Liver (tissue), 9 donors: ENCODE results near the gene ST6GALNAC4. TPM values are rescaled to one million over a fixed set of nuclear protein-coding genes. Genes with fewer than 3 reads are reported as not detected.
A peak's percentile ranks its signal among the peaks of the same experiment; 100 is the strongest.

ENCODE experiments used
- DNase-seq: peaks from one replicate; pipeline ENCODE4 v3.0.0-alpha.2; 2017; ENCODE audit warnings: low spot score
- H3K27ac ChIP-seq, 2 donors: one replicate each; pipeline ENCODE4 v1.7.0; 2013; ENCODE audit warnings: inconsistent platforms in 2 of 2, low read length in 2 of 2, control low read depth in 1 of 2, low read depth in 1 of 2, mild to moderate bottlenecking in 1 of 2
- H3K27me3 ChIP-seq, 4 donors: one replicate each; pipeline versions ENCODE4 v1.6.1 to v1.7.0; 2013; ENCODE audit warnings: low read length in 3 of 4, inconsistent platforms in 1 of 4, mild to moderate bottlenecking in 1 of 4, moderate library complexity in 1 of 4; ENCODE audit not compliant: control insufficient read depth in 4 of 4, insufficient read depth in 4 of 4
- H3K36me3 ChIP-seq, 4 donors: one replicate each; pipeline versions ENCODE4 v1.6.1 to v1.7.0; 2013; ENCODE audit warnings: low read length in 3 of 4, mild to moderate bottlenecking in 3 of 4, low read depth in 1 of 4, moderate library complexity in 1 of 4; ENCODE audit not compliant: control insufficient read depth in 4 of 4, insufficient read depth in 3 of 4
- H3K4me1 ChIP-seq, 4 donors: one replicate each; pipeline versions ENCODE4 v1.6.1 to v1.7.0; 2013; ENCODE audit warnings: low read length in 3 of 4, mild to moderate bottlenecking in 3 of 4, moderate library complexity in 1 of 4; ENCODE audit not compliant: control insufficient read depth in 4 of 4, insufficient read depth in 4 of 4
- H3K4me3 ChIP-seq, 3 donors: one replicate each; pipeline versions ENCODE4 v1.6.1 to v1.7.0; 2013; ENCODE audit warnings: low read length in 3 of 3, control low read depth in 1 of 3, low read depth in 1 of 3, mild to moderate bottlenecking in 1 of 3
- H3K9ac ChIP-seq, 2 donors: one replicate each; pipeline ENCODE4 v1.7.0; 2013; ENCODE audit warnings: low read length in 2 of 2, mild to moderate bottlenecking in 2 of 2, moderate library complexity in 2 of 2, control low read depth in 1 of 2, low read depth in 1 of 2
- H3K9me3 ChIP-seq, 4 donors: one replicate each; pipeline versions ENCODE4 v1.6.1 to v1.7.0; 2013; ENCODE audit warnings: low read length in 3 of 4; ENCODE audit not compliant: control insufficient read depth in 4 of 4
- EGR1 ChIP-seq, 2 donors: IDR thresholded peaks; 2 replicates each; pipeline ENCODE4 v1.6.1; 2016 to 2018; ENCODE audit warnings: antibody characterized with exemption in 2 of 2, low read depth in 2 of 2
- FOXA2 ChIP-seq: IDR thresholded peaks from 2 replicates; pipeline ENCODE4 v1.6.1; 2016; ENCODE audit warnings: antibody characterized with exemption
- GABPA ChIP-seq, 2 donors: IDR thresholded peaks in 1 of 2; conservative IDR thresholded peaks in 1 of 2; 2 replicates each; pipeline ENCODE4 v1.6.1; 2016; ENCODE audit warnings: antibody characterized with exemption in 2 of 2, mild to moderate bottlenecking in 1 of 2, moderate library complexity in 1 of 2
- HNF4A ChIP-seq, 2 donors: conservative IDR thresholded peaks; 2 replicates each; pipeline ENCODE4 v1.6.1; 2016; ENCODE audit warnings: antibody characterized with exemption in 2 of 2, mild to moderate bottlenecking in 2 of 2
- HNF4G ChIP-seq: IDR thresholded peaks from 2 replicates; pipeline ENCODE4 v1.6.1; 2016; ENCODE audit warnings: antibody characterized with exemption
- JUND ChIP-seq, 2 donors: IDR thresholded peaks; 2 replicates each; pipeline ENCODE4 v1.6.1; 2016; ENCODE audit warnings: antibody characterized with exemption in 2 of 2
- NR2F2 ChIP-seq: IDR thresholded peaks from 2 replicates; pipeline ENCODE4 v1.6.1; 2016; ENCODE audit warnings: antibody characterized with exemption
- RAD21 ChIP-seq, 2 donors: IDR thresholded peaks; 2 replicates each; pipeline ENCODE4 v1.6.1; 2016; ENCODE audit warnings: antibody characterized with exemption in 2 of 2, mild to moderate bottlenecking in 2 of 2
- REST ChIP-seq: IDR thresholded peaks from 2 replicates; pipeline ENCODE4 v1.6.1; 2016; ENCODE audit warnings: antibody characterized with exemption, mild to moderate bottlenecking
- RXRA ChIP-seq, 2 donors: IDR thresholded peaks; 2 replicates each; pipeline ENCODE4 v1.6.1; 2017 to 2018; ENCODE audit warnings: antibody characterized with exemption in 2 of 2, mild to moderate bottlenecking in 1 of 2
- SP1 ChIP-seq: IDR thresholded peaks from 2 replicates; pipeline ENCODE4 v1.6.1; 2018; ENCODE audit warnings: antibody characterized with exemption, mild to moderate bottlenecking
- TAF1 ChIP-seq: conservative IDR thresholded peaks from 2 replicates; pipeline ENCODE4 v1.6.1; 2016; ENCODE audit warnings: antibody characterized with exemption, mild to moderate bottlenecking
- WGBS: extraction: QIAGEN DNeasy Blood & Tissue Kit; methylation state at CpG from one replicate; pipeline ENCODE4 v1.1.7; 2013; 5-methylcytosine and 5-hydroxymethylcytosine counted together
- polyA plus RNA-seq, 2 donors: library from polyadenylated mRNA; stranded (reverse) in 1 of 2; unstranded in 1 of 2; fragments of 200-250 nt in 1 of 2; fragments of >200 nt in 1 of 2; fragmentation: Nextera tagmentation in 1 of 2; extraction: Ambion mirVana in 1 of 2; gene quantifications; one replicate each; pipeline versions ENCODE4 v1.2.1 to v1.2.3, GENCODE V29; 2013 to 2015
- total RNA-seq, 2 donors: library from RNA; depleted of rRNA; stranded (reverse); fragments of >200 nt; gene quantifications; one replicate each; pipeline ENCODE4 v1.2.3, GENCODE V29; 2014
- TF ChIP-seq, protein P1 (sequence below): fragments of 150-350 bp; IDR thresholded peaks from 2 replicates; pipeline ENCODE4 v1.5.1; 2017; ENCODE audit warnings: improper control_type of control experiment, low read depth, low read length; ENCODE audit not compliant: missing input control
- TF ChIP-seq, protein P2 (sequence below): IDR thresholded peaks from 2 replicates; pipeline ENCODE4 v1.6.1; 2016; ENCODE audit warnings: antibody characterized with exemption
- TF ChIP-seq, protein P3 (sequence below): IDR thresholded peaks from 2 replicates; pipeline ENCODE4 v1.6.1; 2016; ENCODE audit warnings: antibody characterized with exemption
- donor health status: healthy.
- donor health status: healthy.
- donor health status: healthy.
- donor health status: healthy.
- donor health status: healthy.

The ST6GALNAC4 gene
- total and polyA plus RNA-seq, 4 donors, result 2.5 to 83.7 (median 7.5) TPM

DNA sequence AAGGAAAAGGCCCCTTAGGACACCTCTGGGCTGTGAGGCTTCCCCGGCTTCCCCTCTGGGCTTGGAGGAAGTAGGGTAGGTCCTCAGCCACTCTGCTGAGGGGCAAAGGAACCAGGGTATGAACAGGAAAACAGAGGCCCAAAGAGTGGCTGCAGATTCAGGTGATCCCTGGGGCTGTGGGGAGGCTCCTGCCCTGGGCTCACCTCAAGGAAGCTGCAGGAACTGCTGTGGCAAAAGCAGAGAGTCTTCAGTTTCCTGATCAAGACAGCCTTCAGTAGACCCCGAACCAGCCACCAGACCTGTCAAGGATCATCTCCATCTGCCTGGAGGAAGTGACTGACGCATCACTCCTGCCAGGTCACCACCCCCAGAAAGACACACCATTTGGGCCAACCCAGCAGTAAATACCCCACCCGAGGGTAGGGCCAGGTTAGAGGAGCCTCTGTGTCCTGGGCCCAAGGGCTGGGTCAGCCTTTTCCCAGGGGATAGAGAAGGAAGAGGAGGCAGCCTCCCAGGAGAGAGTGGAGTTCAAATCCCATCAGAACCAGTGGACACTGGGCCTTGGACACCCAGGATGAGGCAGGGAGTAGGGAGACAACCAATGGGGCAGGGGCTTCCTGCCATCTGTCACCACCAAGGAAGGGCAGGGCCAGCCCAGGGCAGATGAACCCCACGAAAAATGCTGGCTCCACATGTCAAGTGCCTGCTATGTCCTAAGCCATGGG lies 11.7 kb downstream of the ST6GALNAC4 start:
- H3K4me1 ChIP-seq, result peaks cover 0 to 5% (median 3%) of the 10 kb centered on the region in 4 donors
- H3K27ac ChIP-seq, result peak overlapping the region; percentile 64 to 66
- no peak for DNase-seq
- WGBS, result 70% methylated on average over 5 of the region's 5 CpGs
- no peaks in the 10 kb centered on the region for H3K9me3 ChIP-seq
- H3K36me3 ChIP-seq, result peaks cover 0 to 1% (median 0%) of the 10 kb centered on the region in 4 donors
- no peak overlapping the region for H3K4me3 ChIP-seq
- peak overlapping the region in 1 of 2 donors; percentile 24 for H3K9ac ChIP-seq
- no peaks in the 10 kb centered on the region for H3K27me3 ChIP-seq
- no peak for TF ChIP-seq NR2F2
- TF ChIP-seq TAF1, result no peak
- TF ChIP-seq FOXA2, result no peak
- TF ChIP-seq, protein P1, sequence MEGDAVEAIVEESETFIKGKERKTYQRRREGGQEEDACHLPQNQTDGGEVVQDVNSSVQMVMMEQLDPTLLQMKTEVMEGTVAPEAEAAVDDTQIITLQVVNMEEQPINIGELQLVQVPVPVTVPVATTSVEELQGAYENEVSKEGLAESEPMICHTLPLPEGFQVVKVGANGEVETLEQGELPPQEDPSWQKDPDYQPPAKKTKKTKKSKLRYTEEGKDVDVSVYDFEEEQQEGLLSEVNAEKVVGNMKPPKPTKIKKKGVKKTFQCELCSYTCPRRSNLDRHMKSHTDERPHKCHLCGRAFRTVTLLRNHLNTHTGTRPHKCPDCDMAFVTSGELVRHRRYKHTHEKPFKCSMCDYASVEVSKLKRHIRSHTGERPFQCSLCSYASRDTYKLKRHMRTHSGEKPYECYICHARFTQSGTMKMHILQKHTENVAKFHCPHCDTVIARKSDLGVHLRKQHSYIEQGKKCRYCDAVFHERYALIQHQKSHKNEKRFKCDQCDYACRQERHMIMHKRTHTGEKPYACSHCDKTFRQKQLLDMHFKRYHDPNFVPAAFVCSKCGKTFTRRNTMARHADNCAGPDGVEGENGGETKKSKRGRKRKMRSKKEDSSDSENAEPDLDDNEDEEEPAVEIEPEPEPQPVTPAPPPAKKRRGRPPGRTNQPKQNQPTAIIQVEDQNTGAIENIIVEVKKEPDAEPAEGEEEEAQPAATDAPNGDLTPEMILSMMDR, result no peak
- TF ChIP-seq EGR1 (IDR thresholded peaks at IDR 0.05; ENCODE audit: low read depth in 2 of 2), result no peak
- TF ChIP-seq, protein P2, sequence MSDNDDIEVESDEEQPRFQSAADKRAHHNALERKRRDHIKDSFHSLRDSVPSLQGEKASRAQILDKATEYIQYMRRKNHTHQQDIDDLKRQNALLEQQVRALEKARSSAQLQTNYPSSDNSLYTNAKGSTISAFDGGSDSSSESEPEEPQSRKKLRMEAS, result no peak
- no peak for TF ChIP-seq RXRA (IDR thresholded peaks at IDR 0.05)
- TF ChIP-seq SP1, result no peak
- TF ChIP-seq RAD21 (IDR thresholded peaks at IDR 0.05), result no peak

- TF ChIP-seq EGR1 (IDR thresholded peaks at IDR 0.05; ENCODE audit: low read depth in 2 of 2) (no peak), HNF4A (conservative IDR thresholded peaks at IDR 0.05) (no peak), JUND (IDR thresholded peaks at IDR 0.05) (no peak), RXRA (IDR thresholded peaks at IDR 0.05) (no peak), TAF1 (no peak), REST (no peak), FOXA2 (no peak), RAD21 (IDR thresholded peaks at IDR 0.05) (no peak), HNF4G (no peak), GABPA (IDR thresholded peaks at IDR 0.05 in 1 of 2, conservative IDR thresholded peaks at IDR 0.05 in 1 of 2) (no peak)
- TF ChIP-seq, protein P2, result no peak
- TF ChIP-seq, protein P3, sequence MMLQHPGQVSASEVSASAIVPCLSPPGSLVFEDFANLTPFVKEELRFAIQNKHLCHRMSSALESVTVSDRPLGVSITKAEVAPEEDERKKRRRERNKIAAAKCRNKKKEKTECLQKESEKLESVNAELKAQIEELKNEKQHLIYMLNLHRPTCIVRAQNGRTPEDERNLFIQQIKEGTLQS, result no peak
- no peaks in the 10 kb centered on the region for H3K27me3 ChIP-seq
- H3K36me3 ChIP-seq, result peaks cover 0 to 1% (median 0%) of the 10 kb centered on the region in 4 donors
- peaks cover 3 to 10% (median 6%) of the 10 kb centered on the region in 4 donors for H3K4me1 ChIP-seq
- H3K9me3 ChIP-seq, result no peaks in the 10 kb centered on the region
- peak overlapping the region in 1 of 2 donors; percentile 24 for H3K9ac ChIP-seq
- no peak for DNase-seq
- peak overlapping the region; percentile 64 to 66 for H3K27ac ChIP-seq
- no peak overlapping the region for H3K4me3 ChIP-seq
- 65% methylated on average over 12 of the region's 12 CpGs for WGBS
Measured at GRCh38 chr9:127904561-127905003, 12.3 kb downstream of the ST6GALNAC4 start.
